NCI-H2081 (cell line): ENCODE data around the gene BMPR1A.

Source experiments
- DNase-seq, 2 experiments: peaks; one replicate each; lab custom pipeline; 2025; lab: John Stamatoyannopoulos, UW

Gene BMPR1A

DNA sequence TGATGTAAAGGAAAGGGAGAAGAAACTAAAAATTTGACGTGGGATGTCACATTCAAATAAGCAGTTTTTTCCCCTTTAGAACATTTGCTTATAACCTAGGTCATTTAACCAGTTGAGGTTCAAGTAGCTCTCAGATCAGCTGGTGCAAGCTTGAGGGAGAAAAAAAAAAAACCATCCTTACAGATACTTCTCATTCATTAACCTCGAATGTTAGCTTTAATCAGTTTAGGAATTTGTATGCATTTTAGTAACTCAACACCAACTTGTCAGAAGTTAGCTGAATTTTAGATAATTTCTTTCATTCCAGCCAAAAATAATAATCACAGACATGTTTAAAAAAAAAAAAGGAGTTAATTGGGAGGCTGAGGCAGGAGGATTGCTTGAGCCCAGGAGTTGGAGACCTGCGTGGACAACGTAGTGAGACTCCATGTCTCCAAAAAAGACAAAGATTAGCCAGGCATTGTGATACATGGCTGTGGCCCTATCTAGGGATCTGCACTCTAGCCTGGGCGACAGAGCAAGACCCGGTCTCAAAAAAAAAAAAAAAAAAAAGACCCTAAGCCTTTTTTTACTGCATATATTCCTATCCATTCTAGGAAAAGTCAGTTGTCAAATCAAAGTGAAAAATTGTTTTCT lies 46.2 kb downstream of the BMPR1A start:
- DNase-seq = no peak

DNA sequence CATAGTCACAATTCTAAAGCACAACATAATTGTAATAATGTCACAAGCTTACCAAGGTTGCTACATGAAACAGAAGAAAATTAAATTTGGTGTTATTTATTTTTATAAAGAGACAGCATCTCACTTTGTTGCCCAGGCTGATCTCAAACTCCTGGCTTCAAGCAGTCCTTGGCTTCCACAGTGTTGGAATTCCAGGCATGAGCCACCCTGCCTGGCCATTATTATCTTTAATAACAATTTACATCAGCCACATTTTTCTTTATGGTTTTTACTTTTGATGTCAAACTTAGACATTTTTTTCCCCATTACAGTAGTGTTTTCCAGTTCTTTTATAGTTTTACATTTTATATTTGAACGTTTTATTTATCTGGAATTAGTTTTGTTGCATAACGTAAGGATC lies 46.7 kb downstream of the BMPR1A start:
- no peak for DNase-seq

DNA sequence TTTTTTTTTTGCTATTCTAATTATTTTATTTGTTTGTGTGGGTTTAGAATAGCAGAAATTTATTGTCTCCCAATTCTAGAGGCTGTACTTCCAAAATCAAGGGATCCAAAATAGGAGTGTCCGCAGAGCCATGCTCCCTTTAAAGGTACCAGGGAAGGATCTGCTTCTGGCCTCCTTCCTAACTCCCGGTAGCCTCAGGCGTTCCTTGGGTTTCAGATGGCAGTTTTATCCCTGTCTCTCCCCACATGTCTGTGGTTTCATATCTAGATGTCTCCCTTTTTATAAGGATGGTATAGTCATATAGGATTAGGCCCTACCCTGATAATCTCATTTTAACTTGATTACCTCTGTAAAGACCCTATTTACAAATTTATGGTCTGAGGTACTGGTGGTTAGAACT lies 48.4 kb downstream of the BMPR1A start:
- no peak for DNase-seq

DNA sequence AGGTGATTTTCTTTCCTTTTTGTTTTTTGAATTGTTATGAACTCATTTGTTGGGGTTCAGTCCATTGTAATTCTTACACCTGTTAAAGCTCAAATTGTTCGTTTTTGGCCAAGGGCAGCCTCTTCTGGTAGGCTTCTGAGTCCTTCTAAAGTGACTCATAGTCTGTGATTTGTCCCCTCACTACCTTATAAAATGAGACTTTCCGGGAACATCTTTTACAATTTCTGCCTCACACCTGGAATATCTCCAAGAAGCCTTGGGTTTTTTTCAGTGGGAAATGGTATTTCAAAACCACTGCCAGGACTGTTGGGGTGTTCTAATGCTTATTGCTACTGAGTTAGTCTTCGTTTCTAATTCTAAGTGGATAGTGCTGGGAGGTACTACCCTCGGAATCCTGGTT lies 56.7 kb downstream of the BMPR1A start:
- no peak for DNase-seq

DNA sequence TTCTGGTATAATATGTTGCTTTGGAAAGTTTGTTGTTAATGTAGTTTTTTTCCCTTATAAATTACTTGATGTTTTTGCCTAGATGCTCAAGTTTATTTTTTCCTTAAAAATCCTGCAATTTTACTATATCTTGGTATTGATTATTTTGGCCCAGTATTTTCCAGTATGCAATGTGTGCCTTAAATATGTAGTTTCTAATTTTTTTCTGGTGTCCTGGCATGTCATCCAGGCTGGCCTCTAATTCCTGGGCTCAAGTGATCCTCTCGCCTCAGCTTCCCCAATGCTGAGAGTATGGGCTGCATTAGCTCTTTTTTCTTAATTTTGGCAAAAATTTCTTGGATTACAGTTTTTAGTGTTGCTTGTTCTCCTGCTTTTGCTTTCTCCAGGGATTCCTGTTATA lies 57.6 kb downstream of the BMPR1A start:
- no peak for DNase-seq

DNA sequence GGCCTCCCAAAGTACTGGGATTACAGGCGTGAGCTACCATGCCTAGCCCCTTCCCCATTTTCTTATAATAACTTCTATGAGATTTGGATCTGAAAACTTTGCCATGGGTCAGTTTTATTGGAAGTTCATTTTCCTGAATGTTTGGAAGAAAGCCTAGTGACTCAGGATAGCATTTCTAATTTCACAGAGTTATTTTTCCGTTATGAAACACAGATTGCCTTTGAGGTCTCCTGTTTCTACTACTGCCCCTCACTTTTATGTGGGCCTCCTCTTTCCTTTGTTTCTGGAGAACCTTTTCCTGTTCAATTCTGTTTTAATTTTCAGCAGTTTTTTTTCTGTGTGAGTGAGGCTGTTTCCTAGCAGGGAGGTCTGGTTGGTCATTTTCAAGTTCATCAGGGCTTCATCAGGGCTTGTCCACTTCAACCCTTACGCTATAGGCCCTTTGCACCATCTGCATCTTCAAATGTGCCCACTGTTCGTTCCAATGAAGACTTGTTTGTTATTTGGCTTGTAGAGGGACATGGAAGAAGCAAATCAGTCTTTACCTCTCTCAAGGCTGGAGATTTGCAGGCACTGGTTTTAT lies 58.7 kb downstream of the BMPR1A start:
- DNase-seq = no peak

DNA sequence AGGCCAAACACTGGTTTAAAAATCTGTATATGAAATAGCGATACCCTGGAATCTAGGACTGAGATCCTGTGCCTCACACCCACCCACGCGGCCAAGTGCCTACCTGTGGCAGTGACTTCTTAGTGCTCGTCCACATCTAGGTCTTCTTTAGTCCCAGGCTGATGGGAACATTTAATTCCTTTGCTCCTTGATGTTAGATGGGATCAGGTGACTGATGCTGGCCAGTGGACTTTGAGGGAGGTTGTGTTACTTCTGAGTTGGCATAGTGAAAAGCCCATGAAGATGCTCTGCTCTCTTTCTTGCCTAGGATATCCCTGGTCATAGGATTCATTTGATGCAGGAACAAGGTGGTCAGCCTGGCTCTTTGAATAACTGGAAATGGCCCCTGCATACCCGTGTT lies 59.2 kb downstream of the BMPR1A start:
- DNase-seq = no peak

DNA sequence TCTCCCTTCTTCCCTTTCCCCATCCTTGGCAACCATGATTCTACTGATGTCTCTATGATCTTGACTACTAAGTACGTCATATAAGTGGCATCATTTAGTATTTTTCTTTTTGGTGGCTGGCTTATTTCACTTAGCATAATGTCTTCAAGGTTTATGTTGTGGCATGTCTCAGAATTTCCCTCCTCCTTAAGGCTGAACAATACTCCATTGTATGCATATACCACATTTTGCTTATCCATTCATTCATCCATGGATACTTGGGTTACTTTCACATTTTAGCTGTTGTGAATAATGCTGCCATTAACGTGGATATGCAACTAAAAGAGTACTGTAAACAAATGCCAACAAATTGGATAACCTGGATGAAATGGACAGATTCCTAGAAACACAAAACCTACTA lies 60.8 kb downstream of the BMPR1A start:
- no peak for DNase-seq

DNA sequence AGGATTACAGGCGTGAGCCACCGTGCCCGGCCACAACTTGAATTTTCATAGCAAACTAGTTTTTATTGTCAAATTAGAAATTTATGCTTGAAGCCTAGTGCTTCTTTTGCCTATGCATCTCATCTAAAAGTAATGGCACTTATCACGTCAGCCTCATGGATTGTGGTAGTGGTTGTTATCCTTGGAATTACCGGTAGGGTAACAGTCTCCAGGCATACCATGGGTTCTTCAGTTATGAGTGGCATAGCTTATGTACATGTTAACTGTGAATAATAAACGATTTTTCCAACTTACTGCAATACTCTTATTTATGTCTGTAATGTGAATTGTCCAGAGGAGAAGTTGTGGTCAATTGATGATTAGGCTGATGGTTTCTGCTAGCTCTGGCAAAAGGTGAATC lies 63.1 kb downstream of the BMPR1A start:
- DNase-seq = no peak

DNA sequence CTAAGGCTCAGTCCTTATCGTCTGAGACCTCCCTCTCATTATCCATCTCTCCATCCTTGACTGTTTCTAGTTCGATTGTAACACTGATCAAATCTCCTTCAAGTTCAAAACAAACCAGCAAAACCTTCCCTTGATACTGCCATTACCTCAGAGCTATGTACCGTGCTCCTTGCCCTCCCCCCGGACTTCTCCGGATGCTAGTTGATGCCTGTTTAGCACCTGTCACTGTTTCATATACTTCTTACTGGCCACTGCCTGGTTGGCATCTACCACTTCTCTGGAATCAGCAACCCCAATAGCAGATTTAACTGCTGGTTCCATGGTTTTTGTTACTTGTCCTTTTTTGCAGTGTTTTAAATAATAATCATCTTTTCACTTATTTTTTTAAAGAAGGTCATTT lies 64.1 kb downstream of the BMPR1A start:
- no peak for DNase-seq

DNA sequence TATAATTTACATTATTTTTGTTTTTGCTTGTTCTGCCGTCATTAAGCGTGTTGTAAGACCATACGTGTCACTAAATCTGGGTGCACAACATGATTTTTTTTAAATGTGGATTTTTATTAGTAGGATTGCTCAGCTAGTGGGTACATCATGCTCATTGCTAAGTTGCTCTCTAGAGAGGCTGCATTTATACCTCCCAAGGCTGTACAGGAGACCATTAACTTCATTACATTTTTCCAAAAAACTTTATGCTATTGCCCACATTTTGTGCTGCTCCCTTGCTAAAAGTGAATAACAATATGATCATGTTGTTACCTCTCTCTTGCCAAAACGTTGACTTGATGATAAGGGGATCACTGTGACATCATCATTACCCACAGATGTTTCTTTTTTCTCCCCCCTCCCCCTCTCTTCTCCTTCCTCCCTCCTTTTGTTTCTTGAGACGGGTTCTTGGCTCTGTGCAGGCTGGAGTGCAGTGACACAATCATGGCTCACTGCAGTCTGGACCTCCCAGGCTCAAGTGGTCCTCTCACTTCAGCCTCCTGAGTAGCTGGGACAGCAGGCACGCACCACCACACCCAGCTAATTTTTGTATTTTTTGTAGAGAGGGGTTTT lies 65.1 kb downstream of the BMPR1A start:
- DNase-seq = no peak

DNA sequence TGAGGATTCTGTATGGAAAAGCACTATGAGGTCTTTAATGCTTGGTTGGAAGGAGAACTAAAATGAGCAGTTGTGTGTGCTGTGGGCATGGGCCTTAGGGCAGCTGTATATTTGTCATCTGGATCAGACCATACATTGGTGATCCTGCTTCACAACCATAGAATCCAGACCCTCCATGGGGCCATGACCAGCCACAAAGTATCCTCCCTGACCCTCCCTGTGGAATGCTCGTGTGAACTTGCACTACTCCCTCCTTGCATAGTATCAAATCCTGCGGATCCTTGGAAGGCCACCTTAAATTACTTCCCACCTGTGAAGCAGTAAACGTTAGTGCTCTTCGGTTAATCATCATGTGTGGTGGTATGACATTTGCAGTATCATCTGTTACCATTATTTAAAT lies 67.1 kb downstream of the BMPR1A start:
- no peak for DNase-seq

DNA sequence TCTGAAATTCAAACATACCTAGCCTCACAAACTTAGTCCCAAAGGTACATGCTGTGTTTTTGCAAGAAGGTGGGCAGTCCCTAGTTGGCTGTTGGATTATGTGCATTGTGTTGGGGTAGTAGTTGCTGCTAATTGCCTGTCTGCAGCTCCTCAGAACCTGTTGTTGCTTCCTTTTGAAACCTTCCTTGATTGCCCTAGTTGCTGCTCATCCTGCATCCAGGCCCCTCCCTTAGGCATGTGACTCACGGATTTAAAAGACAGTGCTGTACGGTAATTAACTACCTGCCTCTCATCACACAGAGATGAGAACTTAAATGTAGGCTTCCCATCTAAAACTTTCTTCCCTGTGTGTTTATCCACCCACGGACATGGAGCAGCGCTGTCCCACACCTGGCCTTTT lies 67.7 kb downstream of the BMPR1A start:
- DNase-seq = no peak

DNA sequence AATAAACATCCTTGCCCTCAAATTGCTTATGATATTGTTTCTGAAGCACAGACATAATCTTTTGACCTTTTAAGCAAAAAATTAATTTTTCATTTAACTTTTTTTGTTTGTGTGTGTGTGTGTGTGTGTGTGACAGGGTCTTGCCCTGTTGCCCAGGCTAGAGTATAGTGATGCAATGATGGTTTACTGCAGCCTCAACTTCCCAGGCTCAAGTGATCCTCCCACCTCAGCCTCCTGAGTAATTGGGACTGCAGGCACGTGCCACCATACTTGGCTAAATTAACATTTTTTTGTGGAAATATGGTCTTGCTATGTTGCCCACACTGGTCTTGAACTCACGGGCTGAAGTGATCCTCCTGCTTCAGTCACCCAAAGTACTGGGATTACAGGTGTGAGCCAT lies 68.9 kb downstream of the BMPR1A start:
- DNase-seq = no peak

DNA sequence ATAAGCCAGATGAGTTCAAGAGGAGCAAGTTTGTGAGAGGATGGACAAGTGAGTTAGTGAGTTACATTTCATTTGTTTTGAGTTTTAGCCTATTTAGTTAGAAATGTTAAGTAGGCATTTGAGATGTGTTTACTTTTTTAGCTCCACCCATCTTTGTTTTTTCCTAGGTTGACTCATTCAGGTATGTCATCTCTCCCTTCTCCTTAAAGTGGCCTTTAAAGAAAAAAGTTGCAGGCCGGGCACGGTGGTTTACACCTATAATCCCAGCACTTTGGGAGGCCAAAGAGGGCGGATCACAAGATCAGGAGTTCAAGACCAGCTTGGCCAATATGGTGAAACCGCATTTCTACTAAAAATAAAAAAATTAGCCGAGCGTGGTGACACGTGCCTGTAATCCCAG lies 71.2 kb downstream of the BMPR1A start:
- no peak for DNase-seq

DNA sequence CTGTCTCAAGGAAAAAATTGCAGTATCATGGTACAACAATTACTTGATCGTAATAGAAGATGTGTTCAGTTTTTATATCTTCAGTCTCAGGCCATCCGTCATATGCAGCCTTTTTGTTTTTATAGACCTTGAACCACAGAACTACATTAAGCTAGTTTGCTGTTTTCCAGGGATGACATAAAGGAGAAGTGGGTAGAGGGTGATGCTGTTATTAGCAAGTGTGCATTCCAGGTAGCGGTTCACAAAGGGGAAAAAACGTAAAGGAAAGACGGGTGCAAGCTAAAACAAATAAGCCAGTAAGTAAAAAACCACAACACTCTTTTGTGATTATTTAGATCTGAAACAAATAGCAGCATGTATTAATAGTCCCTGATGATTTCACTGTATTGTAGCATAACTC lies 71.7 kb downstream of the BMPR1A start:
- no peak for DNase-seq

DNA sequence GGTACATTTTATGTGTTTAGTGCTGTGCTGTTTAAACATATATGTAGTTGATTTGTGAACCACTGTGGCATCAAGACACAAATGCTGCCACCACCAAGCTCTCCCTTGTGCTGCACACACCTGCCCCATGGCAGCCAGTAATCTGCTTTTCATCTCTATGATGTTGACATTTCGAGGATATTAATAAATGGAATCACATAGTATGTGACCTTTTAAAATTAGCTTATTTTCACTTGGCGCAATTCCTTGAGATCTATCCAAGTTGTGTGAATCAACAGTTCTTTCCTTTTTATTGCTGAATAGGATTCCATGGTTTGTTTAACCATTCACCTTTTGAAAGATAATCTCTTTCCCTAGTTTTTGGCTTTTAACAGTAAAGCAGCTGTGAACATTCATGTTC lies 73.1 kb downstream of the BMPR1A start:
- DNase-seq = no peak

DNA sequence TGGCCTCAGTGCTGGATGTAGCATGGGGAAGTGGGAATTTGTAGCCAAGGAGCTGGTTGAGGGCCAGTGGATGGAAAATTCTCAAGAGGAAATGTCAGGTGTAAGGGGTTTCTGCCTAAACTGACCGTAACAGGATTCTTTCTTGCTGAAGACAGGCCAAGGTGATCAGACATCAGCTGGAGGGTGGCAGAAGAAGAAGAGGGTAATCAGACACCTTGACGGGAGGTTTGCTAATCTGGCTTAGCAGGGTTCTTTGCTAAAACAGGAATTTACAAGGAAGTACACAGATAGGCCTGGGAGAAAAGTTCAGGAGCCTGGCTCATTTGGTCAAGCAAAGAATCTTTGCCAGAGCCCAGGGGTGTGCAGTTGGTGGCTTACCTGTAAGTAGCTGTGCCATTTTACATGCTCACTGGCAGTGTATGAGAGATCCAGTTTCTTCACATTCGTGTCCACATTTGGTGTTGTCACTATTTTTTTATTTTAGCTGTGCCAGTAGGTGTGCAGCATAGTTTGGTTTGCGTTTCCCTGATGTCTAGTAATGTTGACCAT lies 73.7 kb downstream of the BMPR1A start:
- no peak for DNase-seq

DNA sequence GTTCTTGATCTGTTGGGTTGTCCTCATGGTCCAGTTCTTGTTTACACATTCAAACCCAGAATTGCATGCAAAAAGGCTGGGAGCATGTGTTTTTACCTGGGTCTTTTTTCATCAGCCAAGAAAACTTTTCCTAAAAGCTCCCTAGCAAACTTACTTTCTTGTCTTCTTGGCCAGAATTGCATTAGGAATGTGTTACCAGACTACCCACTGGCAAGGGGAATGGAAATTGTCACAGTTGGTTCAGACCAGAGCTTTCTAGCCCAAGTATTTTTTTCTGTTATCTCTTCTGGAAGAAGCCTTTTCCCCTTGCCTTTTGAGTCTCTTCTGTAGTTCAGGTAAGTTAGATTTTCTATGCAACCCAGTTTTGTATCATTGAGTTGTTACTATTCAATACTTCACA lies 77.5 kb downstream of the BMPR1A start:
- DNase-seq = no peak

DNA sequence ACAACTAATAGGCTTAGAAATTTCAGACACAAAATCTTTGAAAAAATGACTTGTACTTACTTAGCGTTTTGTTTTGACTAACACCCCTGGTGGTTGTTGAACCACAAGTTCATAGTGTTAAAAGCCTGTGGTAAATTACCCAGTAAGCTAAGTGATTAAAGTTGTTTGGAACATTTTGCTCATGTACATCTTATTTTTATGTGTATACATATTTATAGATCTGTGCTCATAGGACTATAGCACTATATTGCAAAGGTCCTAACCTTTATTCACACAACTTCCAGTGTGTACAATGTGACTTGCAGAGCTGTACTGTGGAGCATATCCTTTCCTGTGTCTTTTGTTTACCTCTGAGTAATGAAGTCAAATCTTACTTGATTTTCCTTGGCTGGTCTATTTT lies 79.6 kb downstream of the BMPR1A start:
- no peak for DNase-seq

DNA sequence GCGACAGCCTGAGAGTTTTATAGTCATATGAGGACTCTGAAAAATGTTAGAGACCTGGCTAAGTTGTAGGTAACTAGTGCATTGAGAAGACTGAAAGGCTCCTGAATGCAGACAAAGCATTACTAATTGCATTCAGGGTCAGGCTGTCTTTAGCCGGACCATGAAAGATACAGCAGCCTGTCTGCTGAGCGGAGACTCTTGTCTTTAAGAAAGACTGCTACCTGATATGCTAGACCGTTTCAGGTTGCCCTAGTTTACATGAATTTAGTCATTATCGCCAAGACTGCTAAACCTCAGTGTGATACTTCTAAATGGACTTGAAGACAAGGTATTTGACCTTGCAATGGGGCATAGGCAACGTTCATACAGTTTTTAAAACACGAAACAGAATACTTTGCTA lies 81.2 kb downstream of the BMPR1A start:
- DNase-seq = no peak

DNA sequence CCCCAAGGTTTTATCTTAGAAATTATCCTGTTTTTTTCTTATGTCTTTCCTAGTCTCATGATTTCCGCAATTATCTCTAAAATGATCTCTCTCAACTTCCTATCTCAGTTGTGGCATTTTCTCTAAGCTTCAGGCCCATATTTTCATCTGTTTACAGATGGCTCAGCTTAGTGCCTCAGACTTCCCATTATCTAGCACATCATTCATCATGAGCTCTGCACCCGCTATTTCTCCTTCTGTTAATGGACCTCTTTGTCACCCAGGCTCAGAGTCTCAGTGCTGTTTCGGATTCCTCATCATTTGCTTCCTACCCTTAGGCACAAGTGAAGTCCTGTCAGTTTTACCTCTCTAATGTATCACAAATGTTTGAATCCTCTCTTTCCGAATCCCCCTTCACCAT lies 84.1 kb downstream of the BMPR1A start:
- no peak for DNase-seq

DNA sequence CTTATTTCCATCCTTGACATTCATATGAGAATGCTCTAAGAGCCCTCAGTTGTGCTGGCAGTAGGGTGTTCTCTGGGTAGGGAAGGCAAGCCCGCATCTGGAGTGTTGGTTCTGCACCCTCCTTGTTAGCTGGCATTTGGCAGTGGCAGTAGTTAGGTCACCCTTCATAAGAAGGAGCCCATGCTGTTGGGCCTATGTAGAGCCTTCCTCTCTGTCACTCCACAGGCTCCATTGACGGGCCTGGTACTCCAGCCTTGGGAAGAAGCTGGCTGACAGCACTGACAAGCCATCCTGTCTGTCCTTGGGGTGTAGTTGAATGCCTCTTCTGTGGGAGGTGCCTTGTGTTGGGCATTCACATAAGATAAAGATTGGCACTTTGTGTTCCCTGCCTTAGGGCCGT lies 89.7 kb downstream of the BMPR1A start:
- DNase-seq = no peak

DNA sequence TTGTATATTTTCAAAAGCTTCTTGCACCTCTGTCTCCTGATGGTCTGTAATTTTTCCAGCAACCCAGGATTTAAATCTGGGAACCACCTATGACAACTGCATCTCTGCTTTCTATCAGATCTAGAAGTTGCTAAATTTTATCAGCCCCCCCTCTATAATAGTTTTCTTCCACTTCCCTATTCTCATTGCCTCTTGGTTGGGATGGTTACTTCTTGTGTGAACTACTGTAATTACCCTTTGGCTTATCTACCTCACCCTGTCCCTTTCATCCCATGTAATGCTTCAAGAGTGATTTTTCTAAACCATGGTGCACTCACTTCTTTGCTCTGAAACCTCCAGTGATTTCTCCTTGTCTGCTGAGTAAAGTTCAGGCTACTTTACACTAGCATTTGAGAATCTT lies 92.3 kb downstream of the BMPR1A start:
- no peak for DNase-seq
